Stimulated activated CD4-positive, alpha-beta T cell treated with anti-CD3 and anti-CD28 coated beads, Interleukin-2, amount 100 ng/mL, for 4 hours (primary cell): ENCODE data around the gene STARD13.
"Not testable (repeated sequence)": the region's sequence is repeated elsewhere in the genome, so short reads cannot be mapped to it uniquely, and the experiment has no call there.

Experiments
- DNase-seq: peaks from one replicate; pipeline ENCODE4 v3.0.0-alpha.2; 2020; ENCODE audit warnings: low read depth

Gene STARD13

GRCh38 chr13:33178209-33178840, 107.2 kb downstream of the STARD13 start:
- no peak for DNase-seq

DNA sequence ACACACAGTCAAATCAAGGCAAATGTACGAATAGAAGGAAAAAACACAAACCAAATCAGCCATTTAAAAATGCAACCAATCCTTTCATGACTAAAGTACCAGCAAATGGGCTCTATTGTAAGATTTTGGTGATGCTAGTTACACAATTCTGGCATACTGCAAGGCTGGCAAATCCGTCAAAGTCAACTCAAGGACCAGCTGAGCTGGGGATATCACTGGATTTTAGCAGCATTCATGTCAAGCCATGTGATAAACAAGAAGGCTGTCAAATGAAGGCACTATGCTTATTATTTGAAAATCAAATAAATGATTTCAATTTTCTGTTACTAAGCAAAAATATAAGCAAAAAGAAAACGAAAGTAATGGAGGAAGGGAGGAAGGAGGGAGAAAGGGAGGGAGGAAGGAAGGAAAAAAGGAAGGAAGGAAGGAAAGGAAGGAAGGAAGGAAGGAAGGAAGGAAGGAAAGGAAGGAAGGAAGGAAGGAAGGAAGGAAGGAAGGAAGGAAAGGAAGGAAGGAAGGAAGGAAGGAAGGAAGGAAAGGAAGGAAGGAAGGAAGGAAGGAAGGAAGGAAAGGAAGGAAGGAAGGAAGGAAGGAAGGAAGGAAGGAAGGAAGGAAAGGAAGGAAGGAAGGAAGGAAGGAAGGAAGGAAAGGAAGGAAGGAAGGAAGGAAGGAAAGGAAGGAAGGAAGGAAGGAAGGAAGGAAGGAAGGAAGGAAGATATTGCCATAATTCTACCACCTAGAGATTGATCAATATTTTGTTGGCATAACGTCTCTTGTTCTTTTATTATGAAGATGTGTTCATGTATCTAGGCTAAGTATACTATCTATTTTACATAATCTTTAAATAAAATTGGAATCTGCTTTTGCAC, 108.0 kb downstream of the STARD13 start:
- not testable (repeated sequence) for DNase-seq

GRCh38 chr13:33176526-33176925, 109.0 kb downstream of the STARD13 start:
- DNase-seq: no peak

DNA sequence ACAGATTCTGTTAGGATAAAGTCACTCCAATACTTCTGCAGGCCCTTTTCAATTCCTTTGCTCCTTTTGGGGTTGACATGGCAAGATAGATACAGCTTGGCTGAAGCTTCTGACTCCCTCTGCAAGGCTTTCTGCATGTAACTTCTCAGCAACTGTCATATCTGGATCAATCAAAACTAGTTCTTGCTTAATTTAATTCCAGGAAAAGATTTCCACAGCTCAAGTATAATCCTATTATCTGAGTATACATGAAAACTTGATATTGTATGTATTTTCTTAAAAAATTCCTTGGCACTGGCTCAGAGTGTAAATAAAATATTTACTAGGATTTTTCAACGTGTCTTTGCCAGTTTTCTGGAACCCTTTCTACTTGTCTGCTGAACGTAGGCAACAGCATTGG, 109.6 kb downstream of the STARD13 start:
- DNase-seq: no peak

DNA sequence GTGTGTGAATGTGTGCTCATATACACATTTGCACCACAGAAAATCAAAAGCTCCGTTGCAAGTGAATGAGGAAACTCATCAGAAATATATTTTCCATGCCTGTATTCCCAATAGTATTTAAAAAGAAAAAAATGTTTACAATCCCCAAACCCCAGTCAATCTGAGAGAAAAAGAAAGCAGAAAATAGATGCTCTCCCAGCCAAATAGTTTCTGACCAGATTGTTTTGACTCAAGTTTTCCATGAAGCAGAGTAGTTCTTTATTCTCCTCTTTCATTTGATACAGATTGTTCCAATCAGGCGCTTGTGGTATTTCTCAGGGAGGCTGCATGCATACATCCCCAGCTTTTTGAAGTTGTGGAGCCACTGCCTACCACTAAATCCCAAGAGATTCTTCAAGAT, 110.6 kb downstream of the STARD13 start:
- DNase-seq: no peak

DNA sequence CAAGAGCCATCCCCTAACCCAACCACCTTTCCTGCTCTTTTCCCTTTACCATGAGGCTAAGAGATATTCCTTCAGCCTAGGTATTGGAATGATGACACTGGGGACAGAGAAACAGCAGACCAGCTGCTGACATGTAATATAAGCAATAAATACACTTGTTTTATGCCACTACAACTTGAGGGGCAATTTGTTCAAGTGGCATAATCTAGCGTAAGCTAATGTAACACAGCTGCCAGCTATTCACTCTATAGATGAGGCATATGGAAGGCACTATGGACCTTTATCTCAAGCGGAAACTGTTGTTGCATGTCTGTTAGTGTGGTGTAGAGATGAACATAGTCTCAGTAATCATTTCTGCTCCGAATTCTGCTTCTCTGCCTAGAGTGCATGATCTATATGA, 111.1 kb downstream of the STARD13 start:
- DNase-seq: no peak

DNA sequence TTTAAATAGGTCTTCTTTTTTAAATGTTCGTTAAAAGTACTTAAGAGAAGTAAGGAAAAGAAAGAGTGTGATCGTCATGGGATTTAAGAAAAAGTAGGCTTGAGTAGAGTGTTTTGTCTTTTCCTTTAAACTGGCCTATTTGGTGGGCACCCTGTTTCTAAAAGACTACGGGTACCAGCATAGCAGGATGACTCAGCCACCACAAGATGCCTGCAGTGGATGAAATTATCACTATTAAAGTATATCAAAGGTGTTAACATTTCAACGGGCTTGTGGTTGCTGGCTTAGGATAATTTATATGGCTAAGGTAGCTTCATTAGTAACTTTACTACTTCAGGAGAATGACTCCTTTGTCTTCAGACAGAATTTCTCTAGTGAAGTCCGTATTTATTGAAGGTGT, 112.6 kb downstream of the STARD13 start:
- no peak for DNase-seq

DNA sequence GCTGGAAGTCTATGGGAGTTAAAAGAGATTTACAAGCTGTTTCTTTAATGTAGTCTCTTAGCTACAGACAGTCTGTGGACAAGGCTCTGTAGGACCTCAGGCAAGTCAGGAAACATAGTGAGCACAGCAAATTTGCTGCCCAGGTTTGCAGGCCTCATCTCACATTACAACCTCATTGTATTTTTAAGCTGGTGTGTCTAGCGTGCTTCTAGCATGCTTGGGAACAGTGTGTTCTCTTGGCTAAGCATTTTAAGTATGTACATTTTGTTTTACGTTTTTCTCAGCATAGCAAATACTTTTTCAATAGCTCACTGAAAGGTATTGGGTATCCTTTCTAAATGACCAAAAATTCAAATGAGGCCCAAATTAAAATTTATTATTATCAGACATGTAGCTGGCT, 113.2 kb downstream of the STARD13 start:
- DNase-seq: no peak

GRCh38 chr13:33169273-33169980, 116.1 kb downstream of the STARD13 start:
- DNase-seq: no peak

DNA sequence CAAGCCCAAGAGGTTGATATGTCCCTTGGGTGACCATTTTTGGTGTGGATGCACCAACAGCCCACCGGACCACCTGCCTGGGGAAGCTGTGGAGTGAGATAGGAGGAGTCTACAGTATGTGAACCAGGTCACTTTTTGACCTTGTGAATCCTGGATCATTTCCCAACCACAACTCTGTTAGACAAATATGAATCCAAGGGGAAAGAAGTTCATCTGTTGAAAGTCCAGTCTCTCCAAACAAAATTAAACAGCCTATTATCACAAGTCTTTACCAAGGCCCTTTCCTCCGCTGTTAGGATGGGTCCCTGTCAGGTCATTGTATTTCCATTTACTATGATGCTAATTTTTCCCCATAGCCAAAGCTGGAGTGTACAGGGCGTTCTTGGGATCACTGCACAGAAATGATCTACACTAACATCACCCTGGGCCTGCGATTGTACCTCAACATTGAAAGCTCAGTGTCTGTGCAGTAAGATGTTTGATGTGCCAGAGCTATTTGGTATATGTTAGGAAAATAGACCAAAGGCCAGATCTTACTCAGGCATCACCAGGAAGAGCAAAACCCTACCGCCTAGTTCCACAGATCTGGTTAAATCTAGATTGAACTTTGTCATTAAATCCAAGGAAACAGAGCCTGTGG, 117.1 kb downstream of the STARD13 start:
- DNase-seq: no peak

DNA sequence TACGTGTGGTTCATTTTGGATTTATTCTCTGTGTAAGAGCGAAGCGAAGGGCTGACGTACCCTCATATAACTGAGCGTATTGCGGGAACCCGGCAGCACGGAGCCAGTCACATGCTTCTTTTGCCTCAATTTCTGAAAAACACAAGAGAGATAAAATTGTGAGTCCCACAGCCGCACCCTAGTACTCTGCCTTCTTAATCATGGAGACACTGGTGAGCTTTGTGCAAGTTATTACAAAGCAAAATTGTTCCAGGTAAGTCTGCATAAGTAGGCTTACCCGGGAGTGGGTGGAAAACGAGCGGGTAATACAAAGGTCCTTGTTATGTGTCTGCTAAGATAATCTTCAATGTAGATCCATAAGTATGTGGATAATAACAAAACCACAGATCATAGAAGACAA, 118.1 kb downstream of the STARD13 start:
- no peak for DNase-seq

- no peak for DNase-seq
Measured at GRCh38 chr13:33165787-33166186, 119.8 kb downstream of the STARD13 start.

DNA sequence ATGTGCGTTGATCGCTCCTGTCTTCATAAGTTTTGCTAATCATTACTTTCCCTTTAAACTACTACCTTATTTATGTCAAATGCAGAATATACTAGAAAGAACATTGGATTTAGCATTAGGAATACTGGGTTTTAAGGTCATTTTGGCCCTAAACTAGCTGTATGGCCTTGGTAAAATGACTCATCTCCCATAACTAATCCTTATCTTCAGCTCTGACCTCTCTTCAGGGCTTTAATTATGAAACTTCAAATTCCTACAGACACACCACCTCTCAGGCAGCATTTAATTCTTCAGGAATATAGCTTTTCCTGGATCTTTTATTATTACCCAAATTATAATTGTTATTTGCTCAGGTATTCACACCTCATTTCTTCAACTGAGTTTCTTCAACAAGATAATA, 121.2 kb downstream of the STARD13 start:
- no peak for DNase-seq

- not testable (repeated sequence) for DNase-seq
Measured at GRCh38 chr13:33162725-33163124, 122.8 kb downstream of the STARD13 start.

DNA sequence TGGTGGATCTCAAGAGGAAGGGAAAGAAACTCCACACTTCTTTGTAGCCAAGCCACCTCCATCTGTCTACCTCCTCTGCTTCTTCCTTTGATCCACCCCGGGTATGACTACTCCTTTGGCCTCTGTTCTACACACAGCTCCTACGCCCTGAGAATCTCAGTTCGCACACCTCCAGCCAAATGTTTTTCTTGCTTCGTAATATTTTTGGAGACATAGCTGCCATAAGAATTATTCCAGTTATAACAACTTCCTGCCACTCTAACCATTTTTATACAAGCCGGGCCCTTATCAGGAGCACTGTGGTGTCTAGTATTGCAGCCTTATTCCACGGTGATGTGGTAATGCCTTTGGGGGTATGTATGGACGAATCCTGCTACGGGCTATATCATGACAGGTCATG, 126.7 kb downstream of the STARD13 start:
- no peak for DNase-seq

DNA sequence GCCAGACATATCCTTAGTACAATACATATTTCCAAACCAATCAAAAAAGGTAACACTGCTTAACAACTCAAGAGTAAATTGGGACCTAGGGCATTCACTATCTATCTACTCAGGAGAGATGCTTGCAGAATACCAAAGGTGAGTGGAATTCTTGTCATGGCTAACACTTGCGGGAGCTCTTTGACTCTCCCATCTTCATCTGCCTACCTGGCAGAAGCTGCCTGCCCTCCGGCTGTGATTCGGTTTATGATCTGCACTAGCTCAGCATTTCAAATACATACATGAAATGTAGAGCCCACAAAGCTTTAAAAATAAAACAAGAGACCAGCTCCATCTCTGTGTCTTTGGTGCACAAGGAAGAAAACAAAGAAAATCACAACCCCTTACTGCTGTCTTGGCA, 127.3 kb downstream of the STARD13 start:
- DNase-seq: no peak

DNA sequence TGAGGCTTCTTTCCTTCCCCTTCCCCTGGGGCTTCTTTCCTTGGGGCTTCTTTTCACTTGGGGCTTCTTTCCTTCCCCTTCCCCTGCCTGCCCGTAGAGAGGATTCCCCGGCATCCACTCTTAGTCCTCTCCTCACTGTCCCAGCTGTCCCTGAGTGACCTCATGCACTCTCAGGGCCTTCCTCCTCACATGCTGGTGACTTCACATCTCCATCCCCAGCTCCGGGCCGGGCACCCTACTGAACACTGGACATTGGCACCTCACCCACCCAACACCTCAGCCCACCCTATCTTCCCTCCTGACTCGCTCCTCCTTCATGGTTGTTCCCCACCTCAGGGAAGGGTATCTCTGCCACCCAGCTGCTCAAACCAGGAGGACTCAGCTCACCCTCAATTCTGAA, 130.6 kb downstream of the STARD13 start:
- DNase-seq: no peak

DNA sequence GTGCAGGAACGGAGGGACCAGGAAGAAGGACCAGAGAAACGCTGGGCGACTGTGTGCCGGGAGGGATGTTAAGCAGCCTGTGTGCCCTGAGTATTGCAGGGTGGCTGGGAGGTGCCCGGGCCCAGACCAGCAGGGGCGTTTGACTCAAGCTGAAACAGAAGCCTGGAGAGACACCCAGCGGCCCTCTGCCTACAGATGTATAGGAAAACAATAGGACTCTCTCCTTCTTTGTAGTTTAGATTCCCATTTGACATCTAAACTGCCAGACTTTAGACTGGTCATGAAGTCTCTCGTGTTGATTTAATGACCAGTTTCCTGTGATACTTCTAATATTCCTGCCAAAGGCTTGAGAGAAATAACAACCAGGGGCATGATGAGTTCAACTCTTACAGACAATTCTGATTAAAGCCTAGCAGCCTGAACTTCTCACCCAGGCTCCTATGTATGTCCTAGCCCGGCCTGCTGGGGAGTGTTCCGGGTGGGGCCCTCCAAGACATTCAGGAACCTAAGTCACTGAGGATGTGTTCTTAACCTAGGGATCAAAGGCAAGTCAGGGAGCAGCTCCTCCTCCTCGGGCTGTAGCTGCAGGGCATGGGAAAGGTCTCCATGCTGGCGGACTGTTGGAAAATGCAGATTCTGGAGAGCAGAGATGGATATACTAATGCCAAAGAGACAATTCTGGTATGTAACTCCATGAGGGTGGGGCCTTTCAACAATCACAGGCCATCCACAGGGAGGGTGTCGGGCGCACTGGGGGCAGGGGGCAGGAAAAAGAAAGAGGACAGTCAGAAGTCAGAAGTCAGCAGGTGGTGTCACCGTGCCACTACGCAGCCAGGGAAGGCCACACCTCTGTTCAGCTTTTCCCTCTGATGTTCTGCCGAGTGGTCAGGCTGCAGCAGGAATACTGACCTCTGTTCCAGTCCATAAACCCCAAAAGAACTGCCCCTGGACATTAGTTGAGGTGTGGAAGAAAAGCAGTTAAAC, 131.8 kb downstream of the STARD13 start:
- no peak for DNase-seq

GRCh38 chr13:33152389-33152788, 133.2 kb downstream of the STARD13 start:
- DNase-seq: no peak

- no peak for DNase-seq
Measured at GRCh38 chr13:33150662-33151061, 134.9 kb downstream of the STARD13 start.

- no peak for DNase-seq
Measured at GRCh38 chr13:33150126-33150525, 135.4 kb downstream of the STARD13 start.
